OCI-LY7 (cell line): ENCODE measurements around the gene TMPRSS6. TPM values are rescaled to one million over a fixed set of nuclear protein-coding genes. Genes with fewer than 3 reads are reported as not detected.

Source experiments
- Bru-seq: library from RNA; stranded (reverse); fragments of 400-500 nt; gene quantifications from one replicate; lab custom pipeline; 2021; lab: Mats Ljungman, UMichigan
- BruChase-seq, 2 experiments: library from RNA; stranded (reverse); fragments of 400-500 nt; gene quantifications; one replicate each; lab custom pipeline; 2021; lab: Mats Ljungman, UMichigan
- BruUV-seq: library from RNA; stranded (reverse); fragments of 400-500 nt; replicated peaks from 2 replicates; lab custom pipeline; 2021; lab: Mats Ljungman, UMichigan
- CTCF ChIA-PET: fragments of 300-600 bp; sonication (Branson Sonifier 250); formaldehyde crosslinking; loops from one replicate; lab custom pipeline; 2022; ENCODE audit warnings: antibody characterized with exemption; ENCODE audit not compliant: unreplicated experiment; lab: Charles Lee
- POLR2A ChIA-PET: fragments of 300-600 bp; sonication (Branson Sonifier 250); formaldehyde crosslinking; loops from one replicate; lab custom pipeline; 2022; ENCODE audit warnings: antibody characterized with exemption; lab: Charles Lee
- DNase-seq: peaks from one replicate; pipeline ENCODE4 v3.0.0-alpha.2; 2015; ENCODE audit warnings: low spot score
- H2AFZ ChIP-seq: fragments of 200-600 bp; sonication (generic), shearing (Covaris generic); 2 replicates; pipeline ENCODE4 v1.6.1; 2014; ENCODE audit warnings: mild to moderate bottlenecking, antibody characterized with exemption, low read length, moderate library complexity
- H3K27ac ChIP-seq: fragments of 200-600 bp; sonication (generic); 2 replicates; pipeline ENCODE4 v1.5.1; 2014; ENCODE audit warnings: mixed run types, low read depth, mild to moderate bottlenecking, moderate library complexity, low read length, inconsistent platforms; ENCODE audit not compliant: poor library complexity, severe bottlenecking
- H3K36me3 ChIP-seq: fragments of 200-600 bp; sonication (generic); 2 replicates; pipeline ENCODE4 v1.6.1; 2014; ENCODE audit warnings: mild to moderate bottlenecking, antibody characterized with exemption, low read length, moderate library complexity, mixed read lengths; ENCODE audit not compliant: insufficient read depth
- H3K4me1 ChIP-seq: fragments of 200-600 bp; sonication (generic); 2 replicates; pipeline ENCODE4 v1.5.1; 2014; ENCODE audit warnings: mild to moderate bottlenecking, low read length; ENCODE audit not compliant: insufficient read depth, poor library complexity, severe bottlenecking
- H3K4me2 ChIP-seq: fragments of 200-600 bp; sonication (generic); 2 replicates; pipeline ENCODE4 v1.6.1; 2014; ENCODE audit warnings: mild to moderate bottlenecking, low read length
- H3K4me3 ChIP-seq: fragments of 200-600 bp; sonication (generic); 2 replicates; pipeline ENCODE4 v1.5.1; 2014; ENCODE audit warnings: mild to moderate bottlenecking, low read depth, low read length; ENCODE audit not compliant: poor library complexity, severe bottlenecking
- H3K79me2 ChIP-seq: fragments of 200-600 bp; sonication (generic); 2 replicates; pipeline ENCODE4 v1.6.1; 2016; ENCODE audit warnings: low read depth, mild to moderate bottlenecking, low read length, moderate library complexity, mixed read lengths; ENCODE audit not compliant: insufficient read depth
- H3K9me2 ChIP-seq: fragments of 200-600 bp; sonication (generic); 2 replicates; pipeline ENCODE4 v1.6.1; 2016; ENCODE audit warnings: mild to moderate bottlenecking, low read length, mixed read lengths; ENCODE audit not compliant: insufficient read depth
- H3K9me3 ChIP-seq: fragments of 200-600 bp; sonication (generic); 2 replicates; pipeline ENCODE4 v1.6.1; 2014; ENCODE audit warnings: mild to moderate bottlenecking, mixed run types, low read length, mixed read lengths
- H4K20me1 ChIP-seq: fragments of 200-600 bp; sonication (generic); 2 replicates; pipeline ENCODE4 v1.6.1; 2014; ENCODE audit warnings: mild to moderate bottlenecking, antibody characterized with exemption, low read length, moderate library complexity, mixed read lengths; ENCODE audit not compliant: insufficient read depth
- CTCF ChIP-seq: fragments of 200-600 bp; sonication (generic); conservative IDR thresholded peaks from 2 replicates; pipeline ENCODE4 v1.5.1; 2014; ENCODE audit warnings: mild to moderate bottlenecking, antibody characterized with exemption, low read length, moderate library complexity, mixed read lengths
- EZH2phosphoT487 ChIP-seq: fragments of 200-600 bp; sonication (generic); IDR thresholded peaks from 2 replicates; pipeline ENCODE4 v1.6.1; 2018; ENCODE audit warnings: low read depth, borderline replicate concordance, mild to moderate bottlenecking, mixed run types, antibody characterized with exemption, low read length, moderate library complexity, mixed read lengths
- intact Hi-C: fragments of 100-400 bp; cut with micrococcal nuclease; formaldehyde crosslinking; loops from one replicate; pipeline ENCODE4 v1.10.0; 2022; ENCODE audit not compliant: unreplicated experiment
- long read RNA-seq: library from polyadenylated mRNA; stranded (forward); transcript quantifications from one replicate; pipeline ENCODE4 v2.0.0, GENCODE V29; 2022
- total RNA-seq, 2 experiments: library from RNA; depleted of rRNA in 1 of 2; stranded (reverse); fragments of >200 nt in 1 of 2; shearing (Covaris generic) in 1 of 2; gene quantifications; 2 replicates each; pipeline ENCODE4 v1.2.3, GENCODE V29; 2014 to 2022

Gene TMPRSS6
- not detected in 2 replicates for total RNA-seq (2014; rRNA removed; shearing (Covaris generic))
- total RNA-seq (2022) = not detected in 2 replicates
- not detected for Bru-seq, nascent RNA
- BruChase-seq, experiment 1, labeled RNA remaining after a 6-hour chase = not detected
- not detected for BruChase-seq, experiment 2, labeled RNA remaining after a 2-hour chase
- long read RNA-seq = 0 reads

- Histone ChIP-seq H3K4me3 (no peak within 1 kb of the TSS), H3K4me1 (no peaks in the 10 kb centered on the region), H3K4me2 (no peak within 1 kb of the TSS), H3K36me3 (no peaks in the 10 kb centered on the region), H4K20me1 (no peaks in the 10 kb centered on the region), H3K79me2 (no peaks in the 10 kb centered on the region), H3K9me3 (no peaks in the 10 kb centered on the region), H2AFZ (no peak within 1 kb of the TSS), H3K9me2 (no peaks in the 10 kb centered on the region), H3K27ac (no peak within 1 kb of the TSS)
- ChIA-PET CTCF (no interaction called here), POLR2A (interaction anchor here (0.7 kb wide), 1 partner anchor 340 kb away, joined by 3 read pairs; no protein-coding TSS in a partner anchor)
- DNase-seq = no peak
- no TSS peak for BruUV-seq
- intact Hi-C loops = no loop called here
- TF ChIP-seq CTCF = no peak
- no peak for TF ChIP-seq EZH2phosphoT487
Observed at GRCh38 chr22:37109242-37109917, at the start of gene TMPRSS6. TMPRSS6 (minus strand) TSS chr22:37109713; CDS start chr22:37103417, 6,296 bp downstream.

GRCh38 chr22:37158963-37159290 is 49.4 kb upstream of the TMPRSS6 start:
- intact Hi-C loops = no loop called here
- Histone ChIP-seq H3K9me3 (peaks cover 15% of the 10 kb centered on the region; the same call in 1 of the 2 replicates), H4K20me1 (no peaks in the 10 kb centered on the region), H3K9me2 (no peaks in the 10 kb centered on the region), H2AFZ (no peak overlapping the region), H3K36me3 (no peaks in the 10 kb centered on the region), H3K4me2 (no peak overlapping the region), H3K4me3 (no peak overlapping the region), H3K79me2 (no peaks in the 10 kb centered on the region), H3K4me1 (peaks cover under 1% of the 10 kb centered on the region), H3K27ac (no peak overlapping the region)
- BruUV-seq = no TSS peak
- CTCF ChIA-PET = no interaction called here
- TF ChIP-seq EZH2phosphoT487 (no peak), CTCF (no peak)
- POLR2A ChIA-PET = no interaction called here
- DNase-seq = no peak
